ENCODE results near the gene DUSP3.

- TF ChIP-seq CTCF (IDR thresholded peaks at IDR 0.05; ENCODE audit: poor library complexity), result no peak
- TF ChIP-seq EZH2phosphoT487 (IDR thresholded peaks at IDR 0.05; ENCODE audit: low read depth, severe bottlenecking, unreplicated experiment), result no peak
These were observed 55.7 kb downstream of the DUSP3 start for GRCh38 chr17:43722870-43723665.

Measured in hepatocyte (in vitro differentiated cells).